ENCODE measurements around the gene SFI1. TPM values are rescaled to one million over a fixed set of nuclear protein-coding genes. Genes with fewer than 3 reads are reported as not detected.

Gene SFI1
- total and polyA plus RNA-seq, 2 of the 4 experiments (the other 2 are of a cell fraction) = 9.9 to 12.0 TPM

- no peak overlapping the region for H3K18ac ChIP-seq (ENCODE audit: low read depth, low read length)
- peaks cover 3% of the 10 kb centered on the region; the same call in 1 of the 2 replicates for H3K9me1 ChIP-seq (ENCODE audit: insufficient read depth, low read length)
- no peak overlapping the region for H4K91ac ChIP-seq (ENCODE audit: insufficient read depth, low read depth, low read length)
- no peak overlapping the region for H2BK5ac ChIP-seq (ENCODE audit: low read depth, low read length, poor library complexity, severe bottlenecking)
- dilution Hi-C loops (cut with HindIII; ENCODE audit: low sequenced_read_pairs, unreplicated experiment) = no loop called here
- BruUV-seq (replicated peaks) = no TSS peak
- H3K79me1 ChIP-seq (ENCODE audit: low read depth in 1 of 2, low read length in 2 of 2) = no peaks in the 10 kb centered on the region
- no peak overlapping the region for H3K23ac ChIP-seq (ENCODE audit: low read depth, low read length)
- ChIA-PET CTCF (no interaction called here), POLR2A (ENCODE audit: unreplicated experiment) (interaction anchor here (1.0 kb wide), 1 partner anchor 11 kb away, joined by 3 read pairs; no protein-coding TSS in a partner anchor)
- H2AK5ac ChIP-seq (ENCODE audit: low read depth, low read length) = no peak overlapping the region
- no peak overlapping the region for H3K4me3 ChIP-seq (ENCODE audit: insufficient read depth, low read depth, low read length)
- H2AK9ac ChIP-seq (replicated peaks; ENCODE audit: low read depth, low read length, poor library complexity) = no peak overlapping the region
- H4K5ac ChIP-seq (ENCODE audit: low read depth, low read length) = no peak overlapping the region
- H2BK120ac ChIP-seq (ENCODE audit: low read depth, low read length) = no peak overlapping the region
- no peak overlapping the region for H2BK20ac ChIP-seq (ENCODE audit: low read depth, low read length)
- WGBS, 2 experiments (ENCODE audit: extremely low coverage in 2 of 2, insufficient read length in 1 of 2) = 95% methylated on average over 16 of the region's 23 CpGs; no CpG with 5 or more reads in 1 of the 2 experiments
- no peaks in the 10 kb centered on the region for H3K9me3 ChIP-seq (ENCODE audit: control insufficient read depth, insufficient read depth, low read length)
- H3K27ac ChIP-seq (ENCODE audit: insufficient read depth, low read length) = no peak overlapping the region
- H3K4me2 ChIP-seq (ENCODE audit: low read depth, low read length) = no peak overlapping the region
- no peak overlapping the region for H3K4ac ChIP-seq (ENCODE audit: low read depth, low read length)
- H3K4me1 ChIP-seq (ENCODE audit: control insufficient read depth, insufficient read depth, low read length) = peaks cover 10% of the 10 kb centered on the region
- H2AFZ ChIP-seq (replicated peaks; ENCODE audit: low read length, poor library complexity) = no peak overlapping the region
- peaks cover 13% of the 10 kb centered on the region; the same call in 1 of the 2 replicates for H3K36me3 ChIP-seq (ENCODE audit: control insufficient read depth, insufficient read depth, low read length)
- ATAC-seq (ENCODE audit: low read depth) = no peak
- H3K27me3 ChIP-seq (ENCODE audit: control insufficient read depth, insufficient read depth, low read length) = no peaks in the 10 kb centered on the region
- no peak overlapping the region for H3K14ac ChIP-seq (replicated peaks; ENCODE audit: low read depth, low read length)
- H2BK15ac ChIP-seq (ENCODE audit: low read depth, low read length) = no peak overlapping the region
- peaks cover 2% of the 10 kb centered on the region; the same call in 1 of the 2 replicates for H4K20me1 ChIP-seq (ENCODE audit: insufficient read depth, low read length)
- TF ChIP-seq FOS (IDR thresholded peaks at IDR 0.05; ENCODE audit: low read depth, low read length) (no peak), NFE2L2 (IDR thresholded peaks at IDR 0.05; ENCODE audit: low read depth, low read length) (no peak), ELK1 (IDR thresholded peaks at IDR 0.05; ENCODE audit: borderline replicate concordance, low read depth, low read length) (no peak), RCOR1 (IDR thresholded peaks at IDR 0.05; ENCODE audit: insufficient replicate concordance, low read length) (no peak), CEBPB (IDR thresholded peaks at IDR 0.05; ENCODE audit: low read depth, low read length) (no peak), MAFK (IDR thresholded peaks at IDR 0.05; ENCODE audit: low read depth, low read length) (no peak), USF2 (IDR thresholded peaks at IDR 0.05; ENCODE audit: low read depth, low read length) (no peak), CTCF (conservative IDR thresholded peaks at IDR 0.05; ENCODE audit: low read depth, low read length) (no peak), SMC3 (IDR thresholded peaks at IDR 0.05; ENCODE audit: low read depth, low read length) (no peak), MAZ (IDR thresholded peaks at IDR 0.05; ENCODE audit: borderline replicate concordance, low read depth, low read length) (no peak), MXI1 (IDR thresholded peaks at IDR 0.05; ENCODE audit: borderline replicate concordance, low read depth, low read length) (no peak), RFX5 (IDR thresholded peaks at IDR 0.05; ENCODE audit: low read depth, low read length) (no peak), POLR2A (IDR thresholded peaks at IDR 0.05; ENCODE audit: low read depth, low read length) (no peak), CHD1 (IDR thresholded peaks at IDR 0.05; ENCODE audit: low read depth, low read length) (no peak), BHLHE40 (IDR thresholded peaks at IDR 0.05; ENCODE audit: low read depth, low read length) (no peak), RAD21 (IDR thresholded peaks at IDR 0.05; ENCODE audit: low read length) (no peak)
- H4K8ac ChIP-seq (ENCODE audit: low read depth in 2 of 2, low read length in 2 of 2) = no peak overlapping the region
- no peak overlapping the region for H3K56ac ChIP-seq (ENCODE audit: extremely low read depth, insufficient read depth, low read length)
- in situ Hi-C loops (cut with MboI; ENCODE audit: low sequenced_read_pairs) = no loop called here
- intact Hi-C loops (cut with micrococcal nuclease) = no loop called here
- no peak for DNase-seq
- H3K9ac ChIP-seq (ENCODE audit: low read depth, low read length) = no peak overlapping the region
Measured at GRCh38 chr22:31613286-31613903, 117.1 kb downstream of the SFI1 start.

All from IMR-90 (cell line).